ENCODE measurements around the gene TTYH1. TPM values are rescaled to one million over a fixed set of nuclear protein-coding genes. Genes with fewer than 3 reads are reported as not detected.

Gene TTYH1
- polyA plus RNA-seq, 2 of the 4 experiments (the other 2 are of a cell fraction) = 0.15 to 0.31 TPM

DNA sequence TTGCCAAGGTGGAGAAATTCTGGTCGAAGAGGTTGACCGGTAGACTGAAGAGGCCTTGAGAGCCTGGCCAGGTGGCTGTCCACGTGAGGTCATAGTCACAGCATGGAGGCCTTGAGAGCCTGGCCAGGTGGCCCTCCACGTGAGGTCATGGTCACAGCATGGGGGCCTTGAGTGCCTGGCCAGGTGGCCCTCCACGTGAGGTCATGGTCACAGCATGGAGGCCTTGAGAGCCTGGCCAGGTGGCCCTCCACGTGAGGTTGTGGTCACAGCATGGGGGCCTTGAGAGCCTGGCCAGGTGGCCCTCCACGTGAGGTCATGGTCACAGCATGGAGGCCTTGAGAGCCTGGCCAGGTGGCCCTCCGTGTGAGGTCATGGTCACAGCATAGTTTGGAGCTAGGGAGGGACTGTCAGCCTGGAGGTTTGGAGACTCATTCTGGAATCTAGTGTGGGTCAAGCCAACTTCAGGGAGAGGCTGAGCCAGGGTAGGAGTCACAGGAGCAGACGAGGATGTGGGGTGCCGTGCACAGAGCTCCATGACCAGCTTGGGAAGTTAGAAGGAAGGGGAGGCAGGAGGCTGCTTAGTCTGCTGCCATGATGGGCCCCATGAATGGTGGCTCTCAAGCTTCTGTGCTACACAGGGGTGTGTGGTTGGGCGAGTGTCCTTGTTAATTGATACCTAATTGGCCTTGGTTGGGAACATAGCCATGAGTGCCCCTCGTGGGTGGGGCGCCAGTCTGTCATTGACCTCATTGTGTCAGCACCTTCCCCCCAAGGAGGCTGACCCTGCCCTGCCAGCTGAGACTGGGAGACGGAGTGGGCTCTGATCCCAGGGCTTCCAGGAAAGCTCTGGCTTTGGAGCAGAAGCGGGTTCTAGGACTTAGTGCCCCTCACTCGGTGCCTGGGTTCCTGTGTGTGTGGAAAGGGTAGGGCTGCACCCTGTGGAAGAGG is 44.3 kb downstream of the TTYH1 start:
- Histone ChIP-seq H3K4me3 (no peak overlapping the region), H3K4me2 (no peak overlapping the region), H3K4me1 (peaks cover 27% of the 10 kb centered on the region), H3K27ac (no peak overlapping the region), H3K9me3 (no peaks in the 10 kb centered on the region)
- CTCF ChIA-PET = interaction anchor here (0.9 to 2.0 kb wide), 3 partner anchors 11 to 21 kb away, joined by 3 to 4 read pairs (median 3); partner anchors contain the start of gene LENG8
- POLR2A ChIA-PET = interaction anchor here (7.1 kb wide), 1 partner anchor 10 kb away, joined by 130 read pairs; the partner anchor contains the start of gene LENG8
- DNase-seq (ENCODE audit: low read depth in 1 of 2, low spot score in 1 of 2) (no peak), FAIRE-seq (no peak), ATAC-seq (no peak)
- 91% methylated on average over 13 of the region's 16 CpGs for WGBS (ENCODE audit: missing lambda C conversion rate)
- no peak for TF ChIP-seq MAFK (IDR thresholded peaks at IDR 0.05; ENCODE audit: partially characterized antibody)
- TF ChIP-seq, protein P1, sequence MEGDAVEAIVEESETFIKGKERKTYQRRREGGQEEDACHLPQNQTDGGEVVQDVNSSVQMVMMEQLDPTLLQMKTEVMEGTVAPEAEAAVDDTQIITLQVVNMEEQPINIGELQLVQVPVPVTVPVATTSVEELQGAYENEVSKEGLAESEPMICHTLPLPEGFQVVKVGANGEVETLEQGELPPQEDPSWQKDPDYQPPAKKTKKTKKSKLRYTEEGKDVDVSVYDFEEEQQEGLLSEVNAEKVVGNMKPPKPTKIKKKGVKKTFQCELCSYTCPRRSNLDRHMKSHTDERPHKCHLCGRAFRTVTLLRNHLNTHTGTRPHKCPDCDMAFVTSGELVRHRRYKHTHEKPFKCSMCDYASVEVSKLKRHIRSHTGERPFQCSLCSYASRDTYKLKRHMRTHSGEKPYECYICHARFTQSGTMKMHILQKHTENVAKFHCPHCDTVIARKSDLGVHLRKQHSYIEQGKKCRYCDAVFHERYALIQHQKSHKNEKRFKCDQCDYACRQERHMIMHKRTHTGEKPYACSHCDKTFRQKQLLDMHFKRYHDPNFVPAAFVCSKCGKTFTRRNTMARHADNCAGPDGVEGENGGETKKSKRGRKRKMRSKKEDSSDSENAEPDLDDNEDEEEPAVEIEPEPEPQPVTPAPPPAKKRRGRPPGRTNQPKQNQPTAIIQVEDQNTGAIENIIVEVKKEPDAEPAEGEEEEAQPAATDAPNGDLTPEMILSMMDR (IDR thresholded peaks at IDR 0.05) = no peak
- TF ChIP-seq TFCP2L1 (CRISPR knock-in tag; IDR thresholded peaks at IDR 0.05) = no peak
- TF ChIP-seq SMC3 (IDR thresholded peaks at IDR 0.05) = no peak
- TF ChIP-seq, protein P2, sequence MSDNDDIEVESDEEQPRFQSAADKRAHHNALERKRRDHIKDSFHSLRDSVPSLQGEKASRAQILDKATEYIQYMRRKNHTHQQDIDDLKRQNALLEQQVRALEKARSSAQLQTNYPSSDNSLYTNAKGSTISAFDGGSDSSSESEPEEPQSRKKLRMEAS (IDR thresholded peaks at IDR 0.05) = no peak
- TF ChIP-seq, protein P3, sequence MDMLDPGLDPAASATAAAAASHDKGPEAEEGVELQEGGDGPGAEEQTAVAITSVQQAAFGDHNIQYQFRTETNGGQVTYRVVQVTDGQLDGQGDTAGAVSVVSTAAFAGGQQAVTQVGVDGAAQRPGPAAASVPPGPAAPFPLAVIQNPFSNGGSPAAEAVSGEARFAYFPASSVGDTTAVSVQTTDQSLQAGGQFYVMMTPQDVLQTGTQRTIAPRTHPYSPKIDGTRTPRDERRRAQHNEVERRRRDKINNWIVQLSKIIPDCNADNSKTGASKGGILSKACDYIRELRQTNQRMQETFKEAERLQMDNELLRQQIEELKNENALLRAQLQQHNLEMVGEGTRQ (IDR thresholded peaks at IDR 0.05) = no peak
- no peak for TF ChIP-seq EHF (CRISPR knock-in tag; IDR thresholded peaks at IDR 0.05)
- TF ChIP-seq FOSB (CRISPR knock-in tag; IDR thresholded peaks at IDR 0.05) = no peak
- TF ChIP-seq ZNF302 (CRISPR knock-in tag; IDR thresholded peaks at IDR 0.05) = no peak

DNA sequence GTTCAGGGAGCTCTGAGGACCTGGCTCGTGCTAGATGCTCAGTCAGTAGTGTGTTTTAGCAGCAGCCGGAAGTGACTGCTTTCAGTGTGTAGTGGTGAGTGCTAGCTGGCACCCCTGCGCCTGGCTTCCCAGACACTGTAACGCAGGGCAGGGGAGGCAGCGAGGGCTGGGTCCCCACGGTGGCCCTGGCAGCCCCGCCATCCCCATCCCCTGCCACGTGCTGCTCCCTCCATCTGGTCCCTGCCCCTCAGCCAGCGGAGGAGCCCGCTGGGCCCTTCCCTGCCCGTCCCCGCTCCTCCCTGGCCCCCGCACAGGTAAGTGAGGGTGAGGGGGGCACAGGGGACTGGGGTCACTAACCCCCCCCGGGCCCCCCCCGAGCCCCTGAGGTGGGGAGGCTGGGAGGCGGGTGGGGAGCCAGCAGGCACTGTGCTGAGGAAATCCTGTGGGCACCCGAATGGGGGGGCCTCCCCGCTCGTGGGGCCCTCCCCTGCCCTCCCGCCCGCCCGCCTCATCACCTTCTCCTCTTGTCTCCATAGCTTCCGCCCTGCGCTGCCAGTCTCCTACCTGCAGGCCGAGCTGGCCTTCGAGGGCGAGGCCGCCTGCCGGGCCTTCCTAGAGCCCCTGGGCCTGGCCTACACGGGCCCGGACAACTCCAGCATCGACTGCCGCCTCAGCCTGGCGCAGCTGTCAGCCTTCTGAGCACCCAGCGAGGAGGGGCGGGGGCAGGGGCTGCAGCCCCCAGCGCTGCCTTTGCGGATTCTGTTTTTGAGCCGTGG is 45.2 kb downstream of the TTYH1 start:
- Histone ChIP-seq H3K4me2 (no peak overlapping the region), H3K27ac (peak overlapping the region in 1 of 2 experiments; percentile 8; a peak in 1 of 6 replicates), H3K4me3 (no peak overlapping the region), H3K9me3 (no peaks in the 10 kb centered on the region), H3K4me1 (peaks cover 27% of the 10 kb centered on the region)
- FAIRE-seq (no peak), ATAC-seq (no peak), DNase-seq (ENCODE audit: low read depth in 1 of 2, low spot score in 1 of 2) (no peak)
- CTCF ChIA-PET = interaction anchor here (1.0 kb wide), 1 partner anchor 22 kb away, joined by 3 read pairs; no protein-coding TSS in a partner anchor
- POLR2A ChIA-PET = interaction anchor here (7.1 kb wide), 1 partner anchor 11 kb away, joined by 130 read pairs; the partner anchor contains the start of gene LENG8
- TF ChIP-seq FOXS1 (CRISPR knock-in tag; IDR thresholded peaks at IDR 0.05) (no peak), POLR2A (IDR thresholded peaks at IDR 0.05; ENCODE audit: low read length) (peak; percentile 23)
- 91% methylated on average over 17 of the region's 39 CpGs for WGBS (ENCODE audit: missing lambda C conversion rate)

DNA sequence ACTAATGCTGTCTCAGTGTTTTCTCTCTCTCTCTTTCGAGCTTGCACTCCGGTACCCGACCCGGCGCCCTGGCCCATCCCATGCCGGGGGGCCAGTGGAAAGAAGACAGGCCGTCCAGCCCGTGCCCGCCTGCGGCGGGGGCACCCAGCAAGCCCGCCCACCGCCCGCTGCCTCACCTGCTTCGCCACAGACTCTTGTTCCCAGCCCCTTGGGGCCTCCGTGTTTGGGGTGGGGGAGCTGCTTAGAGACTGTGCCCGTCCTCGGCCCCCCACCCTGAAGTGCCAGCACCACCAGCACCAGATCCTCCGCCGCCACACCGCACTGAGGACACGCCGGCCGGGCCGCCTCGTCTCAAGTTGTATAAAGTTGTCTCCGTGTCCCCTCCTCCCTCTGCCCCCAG is 45.9 kb downstream of the TTYH1 start:
- POLR2A ChIA-PET = interaction anchor here (0.6 to 7.1 kb wide), 2 partner anchors 12 to 349 kb away, joined by 4 to 130 read pairs; partner anchors contain the start of gene LENG8
- DNase-seq (ENCODE audit: low read depth in 1 of 2, low spot score in 1 of 2) (no peak), FAIRE-seq (no peak), ATAC-seq (no peak)
- no peak overlapping the region for H3K4me3 ChIP-seq
- no peaks in the 10 kb centered on the region for H3K9me3 ChIP-seq
- H3K4me2 ChIP-seq = peak overlapping the region; percentile 98; the same call in 2 of the 3 replicates
- CTCF ChIA-PET = interaction anchor here (1.8 to 2.7 kb wide), 4 partner anchors 8 to 25 kb away, joined by 4 to 19 read pairs (median 11); partner anchors contain the start of gene LENG8
- WGBS (ENCODE audit: missing lambda C conversion rate) = 88% methylated on average over 26 of the region's 27 CpGs
- no peak for TF ChIP-seq RNF2 (IDR thresholded peaks at IDR 0.05; ENCODE audit: borderline replicate concordance, low read depth)
- 0 out of 5 replicates have a peak, but pooled peaks of 1 of the 2 experiments have one; percentile 31 for TF ChIP-seq JUN (IDR thresholded peaks at IDR 0.05)
- no peak for TF ChIP-seq HOXA7 (CRISPR knock-in tag; IDR thresholded peaks at IDR 0.05)
- TF ChIP-seq, protein P4, sequence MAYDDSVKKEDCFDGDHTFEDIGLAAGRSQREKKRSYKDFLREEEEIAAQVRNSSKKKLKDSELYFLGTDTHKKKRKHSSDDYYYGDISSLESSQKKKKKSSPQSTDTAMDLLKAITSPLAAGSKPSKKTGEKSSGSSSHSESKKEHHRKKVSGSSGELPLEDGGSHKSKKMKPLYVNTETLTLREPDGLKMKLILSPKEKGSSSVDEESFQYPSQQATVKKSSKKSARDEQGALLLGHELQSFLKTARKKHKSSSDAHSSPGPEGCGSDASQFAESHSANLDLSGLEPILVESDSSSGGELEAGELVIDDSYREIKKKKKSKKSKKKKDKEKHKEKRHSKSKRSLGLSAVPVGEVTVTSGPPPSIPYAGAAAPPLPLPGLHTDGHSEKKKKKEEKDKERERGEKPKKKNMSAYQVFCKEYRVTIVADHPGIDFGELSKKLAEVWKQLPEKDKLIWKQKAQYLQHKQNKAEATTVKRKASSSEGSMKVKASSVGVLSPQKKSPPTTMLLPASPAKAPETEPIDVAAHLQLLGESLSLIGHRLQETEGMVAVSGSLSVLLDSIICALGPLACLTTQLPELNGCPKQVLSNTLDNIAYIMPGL (CRISPR knock-in tag; IDR thresholded peaks at IDR 0.05; ENCODE audit: borderline replicate concordance) = no peak
- peak overlapping the region in 1 of 2 experiments; percentile 95; a peak in 2 of 6 replicates for H3K27ac ChIP-seq
- H3K4me1 ChIP-seq = peaks cover 27% of the 10 kb centered on the region
